Activated CD4-positive, alpha-beta T cell treated with anti-CD3 and anti-CD28 coated beads, Interleukin-2, amount 50 U/mL, for 4 hours (primary cell): ENCODE measurements around the gene PDZRN4.
"Not testable (repeated sequence)": the region's sequence is repeated elsewhere in the genome, so short reads cannot be mapped to it uniquely, and the experiment has no call there.

Experiments used
- DNase-seq, 2 experiments: peaks; one replicate each; pipeline ENCODE4 v3.0.0-alpha.2; 2020

PDZRN4 gene

DNA sequence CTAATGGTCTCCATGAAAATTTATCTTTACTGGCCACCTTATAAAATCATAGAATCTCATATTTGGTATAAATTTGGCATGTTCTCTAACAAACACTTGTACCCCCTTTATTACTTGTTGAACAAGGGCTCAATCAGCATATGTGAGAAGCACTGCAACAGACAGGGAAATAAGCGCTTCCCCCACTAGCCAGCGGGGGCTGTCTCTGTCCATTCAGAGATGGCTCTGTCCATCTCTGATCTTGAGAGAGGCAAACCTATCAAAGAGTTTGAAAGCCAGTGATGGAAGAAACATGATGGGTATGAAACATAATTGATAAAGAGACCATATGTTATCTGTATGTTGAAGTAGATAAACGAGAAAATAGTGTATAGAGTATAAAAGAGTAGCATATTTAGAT is 326.8 kb downstream of the PDZRN4 start:
- DNase-seq, result no peak

DNA sequence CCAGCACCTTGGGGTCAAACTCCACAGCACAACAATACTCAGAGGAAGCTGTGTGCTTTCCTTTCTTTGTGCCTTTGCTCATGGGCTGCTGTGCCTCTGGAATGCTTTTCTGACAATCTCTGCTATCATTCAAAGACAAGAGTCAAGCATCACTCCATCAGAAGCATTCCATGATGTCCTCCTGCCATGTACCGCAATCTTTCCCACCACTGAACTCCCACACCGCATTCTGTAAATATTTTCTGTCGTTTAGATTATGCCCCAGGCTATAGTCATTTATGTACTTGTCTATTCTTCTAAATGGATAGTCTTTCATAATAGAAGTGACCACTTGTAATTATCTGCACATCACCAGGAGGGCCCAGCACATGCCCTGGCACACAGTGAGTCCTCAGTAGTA is 327.8 kb downstream of the PDZRN4 start:
- no peak for DNase-seq

DNA sequence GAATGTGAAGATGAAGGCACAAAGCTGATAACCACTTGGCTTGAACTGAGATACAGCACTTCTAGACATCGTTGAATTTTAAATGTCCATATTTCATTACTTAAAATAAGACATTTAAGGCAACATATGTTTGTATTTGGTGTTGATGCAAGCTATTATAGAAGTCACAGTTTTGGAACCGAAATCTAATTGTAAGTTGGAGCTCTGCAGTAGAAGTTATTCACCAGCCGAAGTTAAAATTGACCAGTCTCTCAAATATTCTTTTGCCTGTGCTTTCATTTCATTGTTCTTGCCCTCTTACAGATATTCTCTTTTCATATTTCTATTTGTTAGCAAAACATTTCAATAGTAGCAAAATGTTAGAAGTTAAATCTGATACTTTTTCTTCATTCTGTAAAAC is 332.7 kb downstream of the PDZRN4 start:
- no peak for DNase-seq

DNA sequence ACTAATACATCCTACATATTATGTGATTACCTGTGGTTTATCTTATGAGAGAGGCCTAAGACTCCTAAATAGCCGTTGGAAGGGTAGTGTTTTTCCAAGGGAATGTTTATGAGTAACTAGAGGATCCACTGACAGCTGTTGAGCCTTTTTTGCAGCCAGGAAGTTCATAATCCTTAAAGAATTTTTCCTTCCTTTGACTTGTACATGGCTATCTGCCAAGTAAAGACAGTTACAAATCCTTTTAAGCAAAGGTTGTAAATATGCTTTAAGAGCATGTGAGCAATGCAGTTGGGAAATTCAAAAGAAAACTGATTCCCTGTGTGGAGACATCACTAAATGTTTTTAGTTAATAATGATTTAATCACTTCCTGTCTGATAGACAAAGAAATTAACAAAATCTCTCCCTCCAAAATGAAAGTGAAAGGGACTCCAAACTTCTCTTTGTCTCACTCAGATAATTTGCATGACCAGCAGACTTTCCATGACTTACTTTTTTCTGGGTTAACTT is 333.8 kb downstream of the PDZRN4 start:
- DNase-seq, result no peak

GRCh38 chr12:41527062-41527461 is 338.9 kb downstream of the PDZRN4 start:
- DNase-seq, result no peak

DNA sequence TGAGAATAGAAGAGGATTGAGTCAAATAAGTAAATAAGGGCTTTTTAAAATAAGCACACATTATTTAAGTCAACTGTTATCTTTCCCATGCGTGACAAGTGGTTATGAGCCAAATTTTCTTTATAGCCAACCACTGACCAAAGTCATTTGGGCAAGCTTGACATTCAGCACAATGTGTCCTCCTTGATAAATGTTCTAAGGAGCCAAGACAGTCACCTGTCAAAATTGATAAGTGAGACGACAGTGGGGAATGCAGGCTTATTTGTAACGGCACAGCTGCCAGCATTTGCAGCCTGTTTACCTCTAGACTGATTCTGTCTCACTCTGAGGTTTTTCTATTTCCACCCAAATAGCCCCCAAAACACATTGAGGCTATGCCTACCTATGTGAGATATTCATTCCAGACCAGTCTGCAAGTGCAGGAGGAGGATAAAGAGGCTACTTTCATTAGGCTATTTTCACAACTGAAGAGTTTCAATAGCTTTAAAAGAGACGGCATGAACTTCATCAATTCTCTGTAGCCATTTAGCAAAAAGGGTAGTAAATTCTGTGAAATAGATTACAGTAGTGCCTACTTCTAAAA is 339.5 kb downstream of the PDZRN4 start:
- DNase-seq, result no peak

DNA sequence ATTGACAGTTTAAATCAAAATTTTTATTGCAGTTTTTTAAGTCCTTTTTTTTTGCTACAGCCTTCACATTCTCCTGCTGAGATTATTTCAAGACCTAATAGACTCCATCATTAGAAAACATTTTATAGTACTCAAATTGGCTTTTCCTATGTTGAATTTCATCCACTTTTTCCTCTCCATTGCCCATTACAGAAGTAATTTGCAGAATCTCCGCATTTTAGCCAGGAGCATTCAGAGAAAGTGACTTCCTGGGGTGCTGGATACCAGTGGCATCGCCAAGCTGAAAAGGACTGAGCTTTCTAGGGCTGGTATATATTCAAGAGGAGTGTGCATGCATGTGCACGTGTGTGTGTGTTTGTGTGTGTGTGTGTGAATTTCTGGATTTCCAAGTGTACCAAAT is 340.8 kb downstream of the PDZRN4 start:
- DNase-seq, result no peak

GRCh38 chr12:41530441-41530840 is 342.3 kb downstream of the PDZRN4 start:
- DNase-seq, result no peak

DNA sequence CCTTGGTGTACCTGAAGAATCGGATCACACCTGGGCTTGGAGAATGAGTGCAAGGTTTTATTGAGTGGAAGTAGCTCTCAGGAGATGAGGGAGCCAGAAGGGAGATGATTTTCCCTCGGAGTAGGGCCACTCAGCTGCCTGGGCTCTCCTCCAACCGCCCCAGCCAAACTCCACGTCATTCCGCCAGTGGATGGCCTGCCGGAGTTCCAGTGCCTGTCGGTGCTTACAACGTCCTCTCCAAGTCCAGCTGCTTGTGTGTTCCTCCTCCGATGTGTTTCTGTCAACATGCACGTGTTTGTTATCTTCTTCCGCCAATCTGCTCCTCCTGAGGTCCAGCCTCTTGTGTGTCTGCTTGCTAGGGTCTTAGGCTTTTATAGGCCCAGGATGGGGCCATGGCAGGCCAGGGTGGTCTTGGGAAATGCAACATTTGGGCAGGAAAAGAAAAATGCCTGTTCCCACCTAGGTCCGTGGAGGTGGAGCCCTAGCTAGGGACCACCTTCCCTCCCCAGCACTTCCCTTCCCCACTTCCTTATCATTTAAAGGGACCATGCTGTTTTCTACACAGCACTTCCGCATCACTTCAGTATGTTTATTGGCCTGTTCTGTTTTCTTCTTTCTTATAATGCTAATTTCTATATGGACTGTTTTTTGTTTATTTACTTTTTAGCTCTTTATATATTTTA is 343.2 kb downstream of the PDZRN4 start:
- no peak for DNase-seq

- DNase-seq, result no peak
Observed at GRCh38 chr12:41532072-41532471, 344.0 kb downstream of the PDZRN4 start.

DNA sequence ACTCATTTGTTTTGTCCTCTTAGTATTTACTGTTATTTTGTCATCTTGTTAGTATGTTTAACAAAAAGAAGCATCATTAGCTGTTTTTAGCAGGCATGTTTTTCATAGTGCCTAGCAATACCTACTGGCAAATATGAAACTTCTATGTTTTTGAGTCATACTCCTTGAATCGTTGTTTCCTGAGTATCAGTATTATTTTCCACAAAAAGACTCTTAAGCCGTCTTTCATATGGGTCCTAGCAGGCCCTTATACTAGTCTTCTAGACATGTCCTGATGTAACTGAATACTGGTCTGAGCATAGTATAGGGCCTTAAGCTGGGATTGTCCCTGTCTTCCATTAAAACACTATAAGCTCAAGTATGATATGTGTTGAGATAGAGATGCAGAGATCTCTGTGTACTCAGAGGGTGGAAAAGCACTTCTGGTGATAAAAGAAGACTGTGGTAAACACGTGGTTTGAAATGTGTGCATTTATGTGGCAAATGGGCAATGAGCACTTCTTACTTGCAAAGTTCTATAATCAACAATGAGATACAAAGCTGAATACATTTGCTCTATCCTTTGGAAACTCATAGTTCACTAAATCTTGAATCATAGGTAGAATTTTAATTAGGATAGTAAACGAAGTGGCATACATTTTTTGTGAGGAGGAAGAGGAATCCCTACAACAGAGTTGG is 348.8 kb downstream of the PDZRN4 start:
- no peak for DNase-seq

- no peak for DNase-seq
Observed at GRCh38 chr12:41537522-41537921, 349.4 kb downstream of the PDZRN4 start.

- no peak for DNase-seq
Observed at GRCh38 chr12:41545761-41546160, 357.6 kb downstream of the PDZRN4 start.

GRCh38 chr12:41547071-41547470 is 359.0 kb downstream of the PDZRN4 start:
- not testable (repeated sequence) for DNase-seq

- DNase-seq, result no peak
Observed at GRCh38 chr12:41548926-41549325, 360.8 kb downstream of the PDZRN4 start.

DNA sequence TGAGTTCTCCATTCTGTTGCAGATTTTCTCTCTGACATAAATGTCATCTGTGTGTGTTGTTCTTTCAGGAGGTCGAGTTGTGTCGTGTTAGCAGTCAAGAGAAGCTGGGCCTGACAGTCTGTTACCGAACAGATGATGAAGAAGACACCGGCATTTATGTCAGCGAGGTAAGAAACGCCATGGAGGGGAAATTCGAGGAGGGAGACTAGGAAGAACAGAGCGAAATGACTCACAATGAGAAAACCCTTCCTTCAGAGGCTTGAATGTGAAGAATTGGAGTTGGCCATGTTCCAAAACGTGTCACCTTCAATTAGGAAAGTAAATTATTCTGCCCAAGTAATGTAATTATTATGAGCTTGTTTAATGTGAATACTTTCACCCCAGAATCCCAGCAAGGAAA is 364.5 kb downstream of the PDZRN4 start:
- no peak for DNase-seq

GRCh38 chr12:41556176-41556575 is 368.1 kb downstream of the PDZRN4 start:
- no peak for DNase-seq

DNA sequence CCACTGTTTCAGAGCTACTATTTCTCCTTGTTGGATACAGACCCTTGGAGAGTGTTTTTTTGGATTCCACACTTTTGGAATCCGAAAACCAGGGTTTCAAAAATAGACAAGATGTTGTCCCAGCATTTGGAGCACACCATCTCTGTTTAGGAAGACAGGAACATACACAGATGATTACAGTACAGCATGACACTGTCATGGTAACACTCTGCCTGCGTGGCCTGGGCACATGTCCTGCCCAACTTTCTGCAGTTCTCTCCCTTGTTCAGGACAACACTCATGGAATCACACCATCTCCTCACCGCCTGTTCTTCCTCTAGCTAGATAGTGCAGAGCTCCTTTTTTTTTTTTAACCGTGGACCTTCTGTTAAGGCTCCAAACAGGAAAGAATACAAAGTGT is 369.2 kb downstream of the PDZRN4 start:
- no peak for DNase-seq

GRCh38 chr12:41558671-41559070 is 370.6 kb downstream of the PDZRN4 start:
- DNase-seq, result no peak

DNA sequence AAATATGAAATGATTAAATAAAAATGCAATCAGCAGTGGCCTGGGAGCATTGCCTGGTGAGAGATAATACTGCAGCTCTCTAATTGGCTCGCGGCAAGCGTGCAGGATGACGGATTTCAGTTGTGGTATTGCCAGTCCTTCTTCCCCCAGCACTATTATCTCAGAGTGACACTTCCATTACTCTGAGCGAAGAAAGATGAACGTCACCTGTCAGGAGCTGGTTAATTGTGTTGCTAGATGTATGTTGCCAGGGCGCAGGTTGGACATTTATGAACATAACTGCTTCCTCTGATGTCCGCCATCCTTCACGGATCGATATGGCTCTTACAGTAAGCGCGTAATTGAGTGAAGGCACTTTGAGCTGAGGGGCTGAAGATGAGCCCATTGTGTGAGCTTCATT is 374.9 kb downstream of the PDZRN4 start:
- no peak for DNase-seq

DNA sequence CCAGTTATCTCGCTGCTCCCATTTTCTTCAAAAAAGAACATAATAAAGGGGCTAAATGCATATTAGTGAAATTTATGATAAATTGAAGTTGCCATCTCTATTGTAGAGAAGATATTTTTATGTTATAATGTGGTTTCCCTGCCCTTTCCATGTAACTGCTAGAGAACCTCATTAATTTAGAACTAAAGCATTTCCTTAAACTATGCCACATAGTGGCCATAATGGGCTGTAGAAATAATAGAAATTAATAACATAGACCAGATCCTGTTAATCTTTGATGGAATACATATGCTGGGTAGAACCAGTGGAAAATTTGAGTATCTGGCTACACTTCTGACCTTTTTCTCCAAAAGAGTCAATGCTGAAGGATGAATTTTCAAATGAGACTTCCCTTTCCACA is 376.7 kb downstream of the PDZRN4 start:
- DNase-seq, result no peak

GRCh38 chr12:41566703-41567102 is 378.6 kb downstream of the PDZRN4 start:
- no peak for DNase-seq

GRCh38 chr12:41573445-41573844 is 385.3 kb downstream of the PDZRN4 start:
- DNase-seq, result no peak

DNA sequence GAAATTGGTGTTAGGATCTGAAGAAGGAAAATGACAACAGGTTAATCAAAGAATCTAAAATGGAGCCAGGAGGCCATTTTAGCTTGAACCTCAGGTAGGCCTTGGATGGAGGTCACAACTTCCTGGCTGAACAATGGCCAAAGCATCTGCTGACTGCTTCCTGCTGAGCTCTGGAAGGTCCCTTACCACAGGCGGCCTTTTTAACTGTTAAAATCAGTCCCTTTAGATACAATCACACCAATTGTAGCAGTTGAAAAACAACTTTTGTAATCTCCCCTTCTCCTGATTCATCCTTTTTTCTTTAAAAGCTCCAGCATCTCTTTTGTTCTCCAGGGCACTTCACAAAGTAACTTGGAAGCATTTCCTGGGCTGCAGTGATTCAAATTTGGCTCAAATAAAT is 388.8 kb downstream of the PDZRN4 start:
- no peak for DNase-seq
